Kidney epithelial cell (primary cell): ENCODE measurements around the gene TCP11L2. TPM values are rescaled to one million over a fixed set of nuclear protein-coding genes. Genes with fewer than 3 reads are reported as not detected.

Experiments used
- DNase-seq: peaks from one replicate; pipeline ENCODE4 v3.0.0-alpha.2; 2010; ENCODE audit warnings: low read depth
- H3K27me3 ChIP-seq: 2 replicates; pipeline ENCODE4 v1.6.0; 2011; ENCODE audit warnings: low read length; ENCODE audit not compliant: control insufficient read depth, insufficient read depth
- H3K36me3 ChIP-seq: 2 replicates; pipeline ENCODE4 v1.5.1; 2011; ENCODE audit warnings: low read length; ENCODE audit not compliant: control insufficient read depth, insufficient read depth
- H3K4me3 ChIP-seq: 2 replicates; pipeline ENCODE4 v1.5.1; 2011; ENCODE audit warnings: low read depth, mild to moderate bottlenecking, control low read depth, low read length
- CTCF ChIP-seq: IDR thresholded peaks from 2 replicates; pipeline ENCODE4 v1.5.1; 2011; ENCODE audit warnings: mild to moderate bottlenecking, moderate library complexity, low read length, control low read depth, inconsistent platforms; ENCODE audit not compliant: insufficient read depth, poor library complexity, severe bottlenecking
- total RNA-seq: library from RNA; depleted of rRNA; stranded (reverse); fragments of >200 nt; gene quantifications from 2 replicates; pipeline ENCODE4 v1.2.3, GENCODE V29; 2015

The TCP11L2 gene
- total RNA-seq, 1 donor from 2014 or later: 24.9 TPM

DNA sequence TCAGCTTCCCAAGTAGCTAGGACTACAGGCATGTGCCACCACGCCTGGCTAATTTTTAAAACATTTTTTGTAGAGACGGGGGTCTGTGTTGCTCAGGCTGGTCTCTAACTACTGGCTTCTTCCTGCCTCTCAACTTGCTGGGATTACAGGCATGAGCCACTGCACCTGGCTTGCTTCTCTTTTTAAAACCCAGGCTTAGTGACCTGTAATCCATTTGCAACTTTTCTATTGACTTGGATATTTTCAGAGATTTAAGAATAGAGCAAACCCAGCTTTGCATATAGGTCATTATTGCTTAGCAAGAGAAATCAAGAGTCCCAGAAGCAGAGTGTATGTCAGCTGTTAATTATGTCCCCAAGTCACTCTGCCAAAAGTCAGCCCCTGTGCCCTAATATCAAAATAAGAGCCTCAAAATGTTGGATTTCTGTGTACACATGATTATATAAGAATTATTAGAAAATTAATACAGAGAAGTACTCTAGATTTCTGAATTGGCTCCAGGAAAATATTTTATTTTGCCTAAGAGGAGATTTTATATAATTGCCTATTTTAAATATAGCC, 24.9 kb downstream of the TCP11L2 start:
- DNase-seq: no peak
- Histone ChIP-seq H3K4me3 (no peak overlapping the region), H3K27me3 (no peaks in the 10 kb centered on the region), H3K36me3 (no peaks in the 10 kb centered on the region)
- no peak for TF ChIP-seq CTCF

DNA sequence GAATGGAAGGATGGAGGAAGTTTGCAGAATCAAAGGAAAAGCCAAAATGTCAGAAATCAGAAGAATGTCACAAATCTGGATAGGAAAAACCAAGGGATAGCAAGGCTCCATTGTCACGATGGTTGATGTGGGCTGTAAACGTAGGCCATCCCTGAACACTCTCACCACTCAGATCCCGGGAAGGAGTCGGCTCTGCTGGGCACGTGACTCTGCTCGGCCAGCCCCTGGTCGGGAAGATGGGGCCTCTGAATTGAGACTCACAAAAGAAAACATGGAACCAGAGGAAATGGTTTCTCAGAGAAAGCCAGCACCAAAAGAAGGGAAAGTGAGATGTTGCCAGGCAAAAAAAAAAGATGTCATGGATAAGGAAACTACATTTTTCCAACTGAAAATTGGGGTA, 26.2 kb downstream of the TCP11L2 start:
- TF ChIP-seq CTCF: no peak
- Histone ChIP-seq H3K27me3 (no peaks in the 10 kb centered on the region), H3K4me3 (no peak overlapping the region), H3K36me3 (no peaks in the 10 kb centered on the region)
- no peak for DNase-seq

GRCh38 chr12:106329231-106329982, 26.9 kb downstream of the TCP11L2 start:
- Histone ChIP-seq H3K4me3 (no peak overlapping the region), H3K36me3 (no peaks in the 10 kb centered on the region), H3K27me3 (no peaks in the 10 kb centered on the region)
- DNase-seq: no peak
- no peak for TF ChIP-seq CTCF

DNA sequence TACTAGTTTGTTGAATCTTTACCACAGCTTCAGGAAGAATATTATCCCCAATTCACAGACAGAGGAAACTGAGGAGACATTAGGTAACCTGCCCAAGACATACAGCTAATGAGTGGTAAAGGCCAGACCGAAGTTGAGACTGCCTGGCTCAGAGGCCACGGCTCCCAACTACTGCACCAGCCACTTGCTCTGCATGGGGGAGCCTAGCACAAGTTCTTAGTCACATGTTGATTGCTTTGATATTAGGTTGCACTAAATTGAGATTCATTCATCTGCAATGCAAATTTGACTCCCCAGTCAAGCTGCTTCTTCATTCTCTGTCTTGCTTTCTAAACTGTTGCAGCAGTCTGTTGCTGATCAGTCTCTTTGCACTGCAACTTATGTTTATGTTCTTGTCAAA, 29.1 kb downstream of the TCP11L2 start:
- H3K4me3 ChIP-seq: no peak overlapping the region
- no peaks in the 10 kb centered on the region for H3K36me3 ChIP-seq
- H3K27me3 ChIP-seq: no peaks in the 10 kb centered on the region

DNA sequence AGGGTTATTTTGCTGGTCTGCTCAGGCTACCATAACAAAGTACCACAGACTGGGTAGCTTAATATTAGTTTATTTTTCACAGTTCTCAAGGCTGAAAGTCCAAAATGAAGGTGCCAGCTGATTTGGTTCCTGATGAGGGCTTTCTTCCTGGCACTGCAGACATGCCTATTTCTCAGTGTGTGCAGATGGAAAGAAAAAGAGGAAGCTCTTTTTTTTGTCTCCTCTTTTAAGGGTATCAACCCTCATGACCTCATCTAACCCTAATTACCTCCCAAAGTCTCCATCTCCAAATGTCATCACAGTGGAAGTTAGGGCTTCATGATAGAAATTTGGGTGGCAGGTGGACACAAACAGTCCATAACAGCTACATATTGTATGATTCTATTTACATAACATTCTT, 30.0 kb downstream of the TCP11L2 start:
- no peaks in the 10 kb centered on the region for H3K27me3 ChIP-seq
- no peaks in the 10 kb centered on the region for H3K36me3 ChIP-seq
- no peak for DNase-seq
- no peak overlapping the region for H3K4me3 ChIP-seq
- TF ChIP-seq CTCF: no peak

More for the DNA sequence above, 29.1 kb downstream of the TCP11L2 start:
- no peak for TF ChIP-seq CTCF
- no peak for DNase-seq

DNA sequence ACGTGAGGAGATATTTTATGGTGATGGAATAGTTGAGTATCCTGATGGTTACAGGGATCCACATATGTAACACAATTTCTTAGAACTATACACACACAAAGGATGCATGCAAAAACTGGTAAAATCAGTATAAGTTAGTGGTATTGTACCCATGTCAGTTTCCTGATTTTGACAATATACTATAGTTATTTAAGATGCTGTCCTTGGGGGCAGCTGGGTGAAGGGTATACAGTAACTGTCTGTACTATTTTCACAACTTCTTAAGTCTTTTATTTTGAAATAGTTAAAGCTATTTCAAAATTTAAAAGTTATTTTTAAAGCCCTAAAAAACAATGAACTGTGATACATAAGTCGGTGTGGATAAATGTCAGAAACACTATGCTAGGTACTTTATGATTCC, 30.5 kb downstream of the TCP11L2 start:
- no peak for DNase-seq
- no peaks in the 10 kb centered on the region for H3K27me3 ChIP-seq
- no peak for TF ChIP-seq CTCF
- no peak overlapping the region for H3K4me3 ChIP-seq
- H3K36me3 ChIP-seq: no peaks in the 10 kb centered on the region
